Measurements from ENCODE around the gene TLR2. TPM values are rescaled to one million over a fixed set of nuclear protein-coding genes. Genes with fewer than 3 reads are reported as not detected.

TLR2 gene
- polyA plus RNA-seq, 1 donor (not counting 4 experiments of a cell fraction or from before 2014, with no cell fraction given) = 1.8 TPM

DNA sequence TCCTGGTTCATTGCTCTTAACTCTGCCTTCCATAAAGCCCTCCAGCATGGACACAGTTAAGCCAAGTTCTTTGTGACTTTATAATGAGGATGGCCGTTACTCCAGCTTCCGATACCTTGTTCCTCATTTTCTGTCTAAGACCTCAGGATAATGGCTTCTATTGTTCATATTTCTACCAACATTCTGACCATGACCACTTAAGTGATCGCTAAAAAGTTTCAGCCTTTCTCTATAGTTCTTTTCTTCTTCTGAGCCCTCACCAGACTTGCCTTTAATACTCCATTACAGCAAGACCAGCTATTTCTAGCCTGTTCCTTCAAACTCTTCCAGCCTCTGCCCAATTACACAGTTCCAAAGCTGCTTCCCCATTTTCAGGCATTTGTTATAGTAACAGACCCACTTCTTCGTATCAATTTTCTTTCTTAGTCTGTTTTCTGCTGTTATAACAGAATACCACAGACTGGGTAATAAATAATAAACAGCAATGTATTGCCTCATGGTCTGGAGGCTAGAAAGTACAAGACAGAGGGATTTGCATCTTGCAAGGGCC lies 63.4 kb downstream of the TLR2 start:
- Histone ChIP-seq H3K9me1 (ENCODE audit: control insufficient read depth, extremely low read depth, insufficient read depth, low read length) (no peaks in the 10 kb centered on the region), H3K9me3 (ENCODE audit: control insufficient read depth, low read depth, low read length) (no peaks in the 10 kb centered on the region), H4K20me1 (ENCODE audit: control insufficient read depth, extremely low read depth, insufficient read depth, low read length) (no peaks in the 10 kb centered on the region), H2AFZ (ENCODE audit: control insufficient read depth, low read length) (no peak overlapping the region), H3K4me1 (ENCODE audit: control insufficient read depth, extremely low read depth, insufficient read depth, low read length) (peaks cover 17% of the 10 kb centered on the region), H3K27me3 (ENCODE audit: control insufficient read depth, extremely low read depth, insufficient read depth, low read length) (no peaks in the 10 kb centered on the region), H3K79me2 (ENCODE audit: control insufficient read depth, insufficient read depth, low read length) (no peaks in the 10 kb centered on the region), H3K36me3 (ENCODE audit: control insufficient read depth in 2 of 2, extremely low read depth in 1 of 2, insufficient read depth in 2 of 2, low read length in 2 of 2) (no peaks in the 10 kb centered on the region), H3K27ac (ENCODE audit: control insufficient read depth, insufficient read depth, low read length) (peak overlapping the region; percentile 57), H3K4me3 (ENCODE audit: control insufficient read depth in 2 of 3, extremely low read depth in 1 of 3, insufficient read depth in 2 of 3, low read depth in 1 of 3, low read length in 3 of 3) (no peak overlapping the region), H3K4me2 (ENCODE audit: control insufficient read depth, extremely low read depth, insufficient read depth, low read depth, low read length) (no peak overlapping the region), H3K9ac (ENCODE audit: control insufficient read depth, extremely low read depth, insufficient read depth, low read length) (no peak overlapping the region)
- TF ChIP-seq, protein P1, sequence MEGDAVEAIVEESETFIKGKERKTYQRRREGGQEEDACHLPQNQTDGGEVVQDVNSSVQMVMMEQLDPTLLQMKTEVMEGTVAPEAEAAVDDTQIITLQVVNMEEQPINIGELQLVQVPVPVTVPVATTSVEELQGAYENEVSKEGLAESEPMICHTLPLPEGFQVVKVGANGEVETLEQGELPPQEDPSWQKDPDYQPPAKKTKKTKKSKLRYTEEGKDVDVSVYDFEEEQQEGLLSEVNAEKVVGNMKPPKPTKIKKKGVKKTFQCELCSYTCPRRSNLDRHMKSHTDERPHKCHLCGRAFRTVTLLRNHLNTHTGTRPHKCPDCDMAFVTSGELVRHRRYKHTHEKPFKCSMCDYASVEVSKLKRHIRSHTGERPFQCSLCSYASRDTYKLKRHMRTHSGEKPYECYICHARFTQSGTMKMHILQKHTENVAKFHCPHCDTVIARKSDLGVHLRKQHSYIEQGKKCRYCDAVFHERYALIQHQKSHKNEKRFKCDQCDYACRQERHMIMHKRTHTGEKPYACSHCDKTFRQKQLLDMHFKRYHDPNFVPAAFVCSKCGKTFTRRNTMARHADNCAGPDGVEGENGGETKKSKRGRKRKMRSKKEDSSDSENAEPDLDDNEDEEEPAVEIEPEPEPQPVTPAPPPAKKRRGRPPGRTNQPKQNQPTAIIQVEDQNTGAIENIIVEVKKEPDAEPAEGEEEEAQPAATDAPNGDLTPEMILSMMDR (optimal IDR thresholded peaks at IDR 0.05 in 1 of 3, IDR thresholded peaks at IDR 0.05 in 1 of 3, conservative IDR thresholded peaks at IDR 0.05 in 1 of 3; ENCODE audit: extremely low read depth in 1 of 3, insufficient read depth in 2 of 3, low read length in 3 of 3) = no peak
- TF ChIP-seq EZH2 (IDR thresholded peaks at IDR 0.05; ENCODE audit: low read length) = no peak
- DNase-seq (ENCODE audit: low read depth, low spot score) (no peak), FAIRE-seq (no peak)
- dilution Hi-C loops (cut with MboI; ENCODE audit: extremely low pct_ligation_motif_present, low sequenced_read_pairs) = no loop called here

DNA sequence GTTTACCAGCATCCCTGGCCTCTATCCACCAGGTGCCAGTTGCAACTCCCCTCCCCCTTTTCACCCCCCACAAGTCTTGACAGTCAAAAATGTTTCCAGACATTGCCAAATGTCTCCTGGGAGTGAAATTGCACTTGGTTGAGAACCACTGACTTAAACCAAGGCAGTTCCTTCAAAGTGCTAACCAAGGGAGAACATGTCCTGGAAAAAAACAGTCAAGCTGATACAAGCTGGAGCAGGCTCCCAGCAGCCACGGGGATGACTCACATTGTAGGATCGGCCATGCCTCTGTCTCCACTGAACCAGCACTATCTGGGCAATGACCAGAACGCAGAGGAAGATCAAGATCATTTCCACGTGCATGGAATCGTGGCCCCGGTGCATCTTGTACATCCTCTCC lies 64.3 kb downstream of the TLR2 start:
- H3K27me3 ChIP-seq (ENCODE audit: control insufficient read depth, extremely low read depth, insufficient read depth, low read length) = no peaks in the 10 kb centered on the region
- dilution Hi-C loops (cut with MboI; ENCODE audit: extremely low pct_ligation_motif_present, low sequenced_read_pairs) = no loop called here
- H4K20me1 ChIP-seq (ENCODE audit: control insufficient read depth, extremely low read depth, insufficient read depth, low read length) = no peaks in the 10 kb centered on the region
- H3K4me1 ChIP-seq (ENCODE audit: control insufficient read depth, extremely low read depth, insufficient read depth, low read length) = peaks cover 17% of the 10 kb centered on the region
- peak; percentile 100 for FAIRE-seq
- TF ChIP-seq, protein P1 (optimal IDR thresholded peaks at IDR 0.05 in 1 of 3, IDR thresholded peaks at IDR 0.05 in 1 of 3, conservative IDR thresholded peaks at IDR 0.05 in 1 of 3; ENCODE audit: extremely low read depth in 1 of 3, insufficient read depth in 2 of 3, low read length in 3 of 3) = no peak
- TF ChIP-seq EZH2 (IDR thresholded peaks at IDR 0.05; ENCODE audit: low read length) = no peak
- peak; percentile 84 for DNase-seq (ENCODE audit: low read depth, low spot score)
- no peaks in the 10 kb centered on the region for H3K79me2 ChIP-seq (ENCODE audit: control insufficient read depth, insufficient read depth, low read length)
- peak overlapping the region; percentile 36 for H3K4me2 ChIP-seq (ENCODE audit: control insufficient read depth, extremely low read depth, insufficient read depth, low read depth, low read length)
- H3K9me1 ChIP-seq (ENCODE audit: control insufficient read depth, extremely low read depth, insufficient read depth, low read length) = no peaks in the 10 kb centered on the region
- H3K4me3 ChIP-seq (ENCODE audit: control insufficient read depth in 2 of 3, extremely low read depth in 1 of 3, insufficient read depth in 2 of 3, low read depth in 1 of 3, low read length in 3 of 3) = no peak overlapping the region
- peak overlapping the region; percentile 57 for H3K27ac ChIP-seq (ENCODE audit: control insufficient read depth, insufficient read depth, low read length)
- peak overlapping the region; percentile 5 for H3K9ac ChIP-seq (ENCODE audit: control insufficient read depth, extremely low read depth, insufficient read depth, low read length)
- H3K36me3 ChIP-seq (ENCODE audit: control insufficient read depth in 2 of 2, extremely low read depth in 1 of 2, insufficient read depth in 2 of 2, low read length in 2 of 2) = no peaks in the 10 kb centered on the region
- no peaks in the 10 kb centered on the region for H3K9me3 ChIP-seq (ENCODE audit: control insufficient read depth, low read depth, low read length)
- peak overlapping the region; percentile 38 for H2AFZ ChIP-seq (ENCODE audit: control insufficient read depth, low read length)
